BLaER1 treated with 17β-estradiol and CSF1 and Interleukin-3, amounts not matched to agents 10 nM and 100 nM (cell line): ENCODE measurements around the gene CDHR3.

ENCODE experiments used
- H3K27ac ChIP-seq, 11 experiments: shearing (Covaris generic); formaldehyde crosslinking; 2 replicates each; pipeline ENCODE4 v1.8.1; 2022
- H3K27me3 ChIP-seq, 11 experiments: shearing (Covaris generic); formaldehyde crosslinking; 2 replicates each; pipeline ENCODE4 v1.8.1; 2022
- H3K36me3 ChIP-seq, 11 experiments: shearing (Covaris generic); formaldehyde crosslinking; 2 replicates each; pipeline ENCODE4 v1.8.1; 2022
- H3K4me1 ChIP-seq, 10 experiments: shearing (Covaris generic); formaldehyde crosslinking; 2 replicates each; pipeline ENCODE4 v1.8.1; 2022
- H3K4me2 ChIP-seq, 11 experiments: shearing (Covaris generic); formaldehyde crosslinking; 2 replicates each; pipeline ENCODE4 v1.8.1; 2022
- H3K4me3 ChIP-seq, 10 experiments: shearing (Covaris generic); formaldehyde crosslinking; 2 replicates each; pipeline ENCODE4 v1.8.1; 2022
- H3K9ac ChIP-seq, 11 experiments: shearing (Covaris generic); formaldehyde crosslinking; 2 replicates each; pipeline ENCODE4 v1.8.1; 2022
- H3K9me3 ChIP-seq, 11 experiments: shearing (Covaris generic); formaldehyde crosslinking; replicated peaks in 1 of 11; 2 replicates each; pipeline ENCODE4 v1.8.1; 2022
- H4K20me1 ChIP-seq, 11 experiments: shearing (Covaris generic); formaldehyde crosslinking; 2 replicates each; pipeline ENCODE4 v1.8.1; 2022
- Cebpa-rat ChIP-seq, 11 experiments: shearing (Covaris generic); IDR thresholded peaks; 2 replicates each; pipeline ENCODE4 v1.8.1; 2022

Gene CDHR3

GRCh38 chr7:105963038-105963667, at the start of gene CDHR3:
TSS of gene CDHR3 (plus strand) at chr7:105963264. CDS start at chr7:105963319, 55 bp downstream.
- H3K4me2 ChIP-seq = no peak within 1 kb of the TSS
- H3K4me1 ChIP-seq = no peaks in the 10 kb centered on the region
- TF ChIP-seq Cebpa-rat (IDR thresholded peaks at IDR 0.05) = no peak
- H3K27me3 ChIP-seq = no peaks in the 10 kb centered on the region
- H3K9me3 ChIP-seq = peaks cover 0 to 5% (median 0%) of the 10 kb centered on the region in 11 experiments; a peak in 1 of 22 replicates
- no peak within 1 kb of the TSS for H3K27ac ChIP-seq
- H3K9ac ChIP-seq = no peak within 1 kb of the TSS
- H3K4me3 ChIP-seq = no peak within 1 kb of the TSS
- H4K20me1 ChIP-seq = no peaks in the 10 kb centered on the region
- no peaks in the 10 kb centered on the region for H3K36me3 ChIP-seq

- Histone ChIP-seq H3K36me3 (no peaks in the 10 kb centered on the region), H3K27ac (no peak overlapping the region), H3K4me1 (no peaks in the 10 kb centered on the region), H3K4me2 (no peak overlapping the region), H4K20me1 (no peaks in the 10 kb centered on the region), H3K9ac (no peak overlapping the region), H3K27me3 (no peaks in the 10 kb centered on the region), H3K9me3 (peaks cover 10 to 28% (median 15%) of the 10 kb centered on the region in 11 experiments), H3K4me3 (no peak overlapping the region)
- no peak for TF ChIP-seq Cebpa-rat (IDR thresholded peaks at IDR 0.05)
Observed at GRCh38 chr7:105913947-105914346, 49.1 kb upstream of the CDHR3 start.

GRCh38 chr7:105916603-105917002, 46.5 kb upstream of the CDHR3 start:
- no peaks in the 10 kb centered on the region for H3K4me1 ChIP-seq
- no peaks in the 10 kb centered on the region for H3K27me3 ChIP-seq
- no peaks in the 10 kb centered on the region for H4K20me1 ChIP-seq
- no peak overlapping the region for H3K4me3 ChIP-seq
- peaks cover 0 to 11% (median 0%) of the 10 kb centered on the region in 11 experiments; a peak in 2 of 22 replicates for H3K9me3 ChIP-seq
- H3K4me2 ChIP-seq = no peak overlapping the region
- no peak overlapping the region for H3K9ac ChIP-seq
- no peak for TF ChIP-seq Cebpa-rat (IDR thresholded peaks at IDR 0.05)
- no peak overlapping the region for H3K27ac ChIP-seq
- H3K36me3 ChIP-seq = no peaks in the 10 kb centered on the region

GRCh38 chr7:105917659-105918058, 45.4 kb upstream of the CDHR3 start:
- Histone ChIP-seq H3K4me1 (no peaks in the 10 kb centered on the region), H4K20me1 (no peaks in the 10 kb centered on the region)

GRCh38 chr7:105920766-105921165, 42.3 kb upstream of the CDHR3 start:
- H3K4me2 ChIP-seq = no peak overlapping the region
- no peak overlapping the region for H3K27ac ChIP-seq
- no peaks in the 10 kb centered on the region for H3K27me3 ChIP-seq
- H4K20me1 ChIP-seq = no peaks in the 10 kb centered on the region
- H3K9me3 ChIP-seq = peaks cover 19 to 46% (median 32%) of the 10 kb centered on the region in 11 experiments
- no peak for TF ChIP-seq Cebpa-rat (IDR thresholded peaks at IDR 0.05)
- H3K4me3 ChIP-seq = no peak overlapping the region
- H3K4me1 ChIP-seq = no peaks in the 10 kb centered on the region
- H3K9ac ChIP-seq = no peak overlapping the region
- H3K36me3 ChIP-seq = no peaks in the 10 kb centered on the region

More at GRCh38 chr7:105917659-105918058, 45.4 kb upstream of the CDHR3 start:
- H3K9me3 ChIP-seq = peaks cover 0 to 17% (median 5%) of the 10 kb centered on the region in 11 experiments; a peak in 7 of 22 replicates
- no peak overlapping the region for H3K27ac ChIP-seq
- H3K4me3 ChIP-seq = no peak overlapping the region
- H3K4me2 ChIP-seq = no peak overlapping the region
- no peak for TF ChIP-seq Cebpa-rat (IDR thresholded peaks at IDR 0.05)
- H3K36me3 ChIP-seq = no peaks in the 10 kb centered on the region
- no peaks in the 10 kb centered on the region for H3K27me3 ChIP-seq
- no peak overlapping the region for H3K9ac ChIP-seq

- H3K27me3 ChIP-seq = no peaks in the 10 kb centered on the region; a peak in 1 of 22 replicates
- no peak overlapping the region for H3K4me2 ChIP-seq
- no peaks in the 10 kb centered on the region for H4K20me1 ChIP-seq
Observed at GRCh38 chr7:105924945-105925344, 38.1 kb upstream of the CDHR3 start.

GRCh38 chr7:105926131-105926530, 36.9 kb upstream of the CDHR3 start:
- Histone ChIP-seq H4K20me1 (no peaks in the 10 kb centered on the region), H3K4me1 (no peaks in the 10 kb centered on the region), H3K36me3 (no peaks in the 10 kb centered on the region), H3K27me3 (no peaks in the 10 kb centered on the region; a peak in 1 of 22 replicates), H3K4me2 (no peak overlapping the region), H3K9me3 (peaks cover 19 to 40% (median 32%) of the 10 kb centered on the region in 11 experiments), H3K9ac (no peak overlapping the region), H3K4me3 (no peak overlapping the region), H3K27ac (no peak overlapping the region)
- TF ChIP-seq Cebpa-rat (IDR thresholded peaks at IDR 0.05) = no peak

More at GRCh38 chr7:105924945-105925344, 38.1 kb upstream of the CDHR3 start:
- no peak for TF ChIP-seq Cebpa-rat (IDR thresholded peaks at IDR 0.05)
- Histone ChIP-seq H3K9me3 (peaks cover 19 to 40% (median 32%) of the 10 kb centered on the region in 11 experiments), H3K27ac (no peak overlapping the region), H3K4me1 (no peaks in the 10 kb centered on the region), H3K36me3 (no peaks in the 10 kb centered on the region), H3K9ac (no peak overlapping the region), H3K4me3 (no peak overlapping the region)

- Histone ChIP-seq H3K27me3 (no peaks in the 10 kb centered on the region; a peak in 1 of 22 replicates), H3K4me2 (no peak overlapping the region), H3K27ac (no peak overlapping the region), H4K20me1 (no peaks in the 10 kb centered on the region), H3K9me3 (no peaks in the 10 kb centered on the region), H3K4me1 (peaks cover 0 to 12% (median 0%) of the 10 kb centered on the region in 10 experiments; a peak in 2 of 20 replicates), H3K36me3 (no peaks in the 10 kb centered on the region), H3K4me3 (no peak overlapping the region), H3K9ac (no peak overlapping the region)
- no peak for TF ChIP-seq Cebpa-rat (IDR thresholded peaks at IDR 0.05)
Observed at GRCh38 chr7:105931179-105931578, 31.9 kb upstream of the CDHR3 start.

GRCh38 chr7:105932835-105933477, 30.1 kb upstream of the CDHR3 start:
- Histone ChIP-seq H3K9ac (no peak overlapping the region), H4K20me1 (no peaks in the 10 kb centered on the region), H3K36me3 (no peaks in the 10 kb centered on the region), H3K27ac (no peak overlapping the region), H3K4me1 (peaks cover 0 to 12% (median 0%) of the 10 kb centered on the region in 10 experiments; a peak in 2 of 20 replicates), H3K4me3 (no peak overlapping the region), H3K27me3 (no peaks in the 10 kb centered on the region; a peak in 1 of 22 replicates), H3K4me2 (peak overlapping the region in 2 of 11 experiments; percentile 27 to 63; a peak in 3 of 22 replicates), H3K9me3 (no peaks in the 10 kb centered on the region)
- no peak for TF ChIP-seq Cebpa-rat (IDR thresholded peaks at IDR 0.05)
